NCI-H2171 (cell line): ENCODE data around the gene CTXN1.
"Not testable (repeated sequence)": the region's sequence is repeated elsewhere in the genome, so short reads cannot be mapped to it uniquely, and the experiment has no call there.

Experiments
- DNase-seq: peaks from one replicate; lab custom pipeline; 2025; lab: John Stamatoyannopoulos, UW

CTXN1 gene

DNA sequence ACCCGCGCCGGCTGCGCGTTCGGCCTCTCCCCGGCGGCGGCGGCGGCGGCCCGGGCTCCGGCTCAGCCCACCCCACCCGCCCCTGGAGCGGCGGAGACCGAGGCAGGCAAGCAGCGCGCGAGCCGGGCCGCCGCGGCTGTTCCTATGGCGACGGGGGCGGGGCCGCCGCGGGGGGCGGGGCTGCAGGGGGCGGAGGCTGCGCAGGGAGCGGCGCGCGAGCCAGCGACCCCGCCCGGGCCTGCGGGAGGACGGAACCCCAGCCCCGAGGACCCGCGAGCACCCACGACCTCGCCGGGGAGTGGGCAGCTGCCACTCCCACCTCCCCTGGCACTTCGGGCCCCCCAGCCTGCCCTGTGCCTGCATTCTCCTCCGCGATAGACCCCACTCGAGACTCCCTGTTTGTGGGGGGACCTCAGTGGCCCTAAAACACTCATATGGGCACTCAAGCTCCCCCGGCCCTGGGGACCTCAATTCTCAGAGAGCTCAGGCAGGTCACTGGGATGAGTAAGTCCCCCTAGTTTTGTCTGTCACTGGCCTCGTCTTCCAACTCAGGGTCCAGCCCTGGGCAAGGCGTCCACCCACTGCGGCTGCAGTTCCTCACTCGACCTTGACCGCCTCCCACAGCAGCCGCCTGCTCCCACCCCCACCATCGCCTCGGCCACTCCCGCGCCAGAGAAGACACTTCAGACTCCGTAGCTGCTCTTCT is at the start of gene CTXN1:
TSS of gene CTXN1 (minus strand) at position 115 of the 706 bp plus-strand sequence. CDS start 597 bp downstream, outside the sequence.
- peak; percentile 54 for DNase-seq

GRCh38 chr19:7975037-7975436 is 49.1 kb upstream of the CTXN1 start:
- no peak for DNase-seq

GRCh38 chr19:7973883-7974282 is 47.9 kb upstream of the CTXN1 start:
- DNase-seq = no peak

DNA sequence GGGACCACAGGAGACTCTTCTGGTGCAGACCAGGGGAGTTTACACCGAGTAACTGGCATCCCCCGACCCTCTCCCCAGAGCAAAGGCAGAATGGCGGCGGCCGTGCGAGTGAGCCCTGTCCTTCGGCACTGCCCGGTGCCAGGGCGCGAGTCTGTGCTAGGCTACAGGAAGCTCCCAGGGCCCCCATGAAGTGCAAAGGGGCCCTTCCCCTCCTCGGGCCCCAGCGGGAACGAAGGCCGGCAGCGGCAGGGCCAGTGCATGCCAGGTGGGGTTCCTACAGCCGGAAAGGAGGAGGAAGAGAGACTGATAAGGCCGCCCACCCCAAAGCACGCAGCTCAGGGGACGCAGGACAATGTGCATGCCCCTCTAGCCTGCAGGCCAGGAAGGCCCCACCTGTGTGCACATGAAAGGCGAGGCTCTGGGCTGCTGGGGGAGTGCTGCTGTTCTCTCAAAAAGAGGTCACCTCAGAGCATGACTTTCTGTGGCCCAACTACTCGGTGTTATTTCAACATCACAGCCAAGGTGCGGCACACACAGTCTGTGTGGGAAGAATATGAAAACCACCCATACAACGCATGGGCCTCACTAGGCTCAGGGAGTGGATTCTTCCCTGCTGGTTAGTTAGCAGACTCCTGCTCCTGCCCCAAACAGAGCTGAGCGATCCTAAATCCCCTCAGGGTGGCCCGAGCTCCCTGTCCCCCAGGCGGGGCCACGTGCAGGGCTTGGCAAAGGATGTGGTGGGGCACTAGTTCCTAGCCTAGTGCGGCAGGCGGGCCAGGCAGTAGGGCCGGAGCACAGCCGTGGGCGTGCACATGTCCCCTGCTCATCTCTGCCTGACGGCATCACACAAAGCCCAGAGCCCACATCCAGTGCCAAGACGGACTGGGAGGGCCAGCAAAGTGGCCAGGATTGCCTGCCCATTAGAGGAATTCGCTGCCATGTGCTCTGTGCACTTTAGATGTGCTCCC is 45.9 kb upstream of the CTXN1 start:
- no peak for DNase-seq

- DNase-seq = peak; percentile 51
Measured at GRCh38 chr19:7970716-7971448, 44.9 kb upstream of the CTXN1 start.

- DNase-seq = no peak
Measured at GRCh38 chr19:7969555-7969939, 43.6 kb upstream of the CTXN1 start.

DNA sequence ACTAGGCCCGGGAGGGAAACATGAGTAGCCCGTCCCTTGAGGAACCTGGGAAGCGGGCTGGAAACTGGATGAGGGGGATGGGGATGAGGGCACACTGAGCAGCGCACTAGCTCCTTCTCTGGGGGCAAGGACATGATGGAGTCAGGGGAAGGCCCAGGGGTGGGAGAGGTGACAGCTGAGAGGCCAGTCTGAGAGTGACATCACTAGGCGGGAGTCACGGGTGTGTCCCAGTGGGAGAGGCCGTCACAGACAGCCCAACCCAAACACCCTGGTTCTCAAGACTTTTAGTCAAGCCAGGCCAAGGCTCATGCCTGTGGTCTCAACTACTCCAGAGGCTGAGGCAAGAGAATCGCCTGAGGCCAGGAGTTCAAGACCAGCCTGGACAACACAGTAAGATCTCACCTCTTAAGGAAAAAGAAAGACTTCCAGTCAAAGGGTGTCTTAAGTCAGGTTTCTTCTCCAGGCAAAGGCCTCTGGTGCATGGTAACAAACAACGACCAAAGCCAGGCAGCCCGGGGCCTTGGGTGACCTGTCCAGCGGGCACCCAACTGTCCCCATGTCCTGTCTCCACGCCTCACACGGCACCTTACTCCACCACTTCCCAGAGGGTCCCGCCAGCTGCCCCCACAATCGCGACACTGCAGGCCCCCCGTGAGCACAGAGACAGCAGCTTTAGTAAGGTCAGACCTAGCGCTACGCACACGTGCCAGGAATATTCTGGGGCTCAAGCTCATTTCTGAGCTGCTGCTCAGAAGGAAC is 43.0 kb upstream of the CTXN1 start:
- DNase-seq = no peak

DNA sequence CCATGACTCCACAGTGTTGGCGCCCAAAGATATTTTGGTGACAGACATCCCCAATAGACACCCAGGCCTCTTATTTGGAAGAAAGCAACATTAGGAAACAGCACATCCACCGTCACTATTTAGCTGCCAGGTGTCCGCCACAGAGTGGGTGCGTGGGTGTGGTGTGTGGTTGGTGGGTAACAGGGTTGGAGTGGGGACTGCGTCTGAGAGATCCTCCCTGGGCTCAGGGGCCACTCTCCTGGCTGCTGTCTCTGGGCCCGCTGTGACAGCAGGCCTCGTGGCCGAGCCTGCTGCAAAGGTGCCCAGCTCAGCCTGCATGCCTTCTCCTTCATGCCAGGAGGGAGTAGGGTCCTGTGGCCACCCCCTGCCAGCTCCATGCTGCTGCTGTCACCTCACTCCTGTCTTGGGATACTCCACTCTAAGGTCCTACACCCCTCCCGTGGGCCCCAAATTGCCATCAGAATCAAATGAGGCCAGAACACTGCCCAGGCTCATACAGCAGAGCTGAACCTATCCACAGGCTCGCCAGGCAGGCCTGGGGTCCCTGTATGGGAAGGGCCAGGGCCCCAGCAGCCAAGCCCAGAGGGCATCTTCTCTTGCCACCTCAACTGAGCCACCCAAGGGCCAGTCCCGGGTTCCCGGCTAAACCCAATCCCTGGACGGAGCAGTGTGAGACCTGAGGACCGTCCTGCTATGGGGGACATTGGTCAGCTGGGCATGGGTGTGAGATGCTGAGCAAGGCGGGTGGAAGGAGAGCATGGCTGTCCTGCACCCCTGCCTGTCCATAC is 42.3 kb upstream of the CTXN1 start:
- no peak for DNase-seq

DNA sequence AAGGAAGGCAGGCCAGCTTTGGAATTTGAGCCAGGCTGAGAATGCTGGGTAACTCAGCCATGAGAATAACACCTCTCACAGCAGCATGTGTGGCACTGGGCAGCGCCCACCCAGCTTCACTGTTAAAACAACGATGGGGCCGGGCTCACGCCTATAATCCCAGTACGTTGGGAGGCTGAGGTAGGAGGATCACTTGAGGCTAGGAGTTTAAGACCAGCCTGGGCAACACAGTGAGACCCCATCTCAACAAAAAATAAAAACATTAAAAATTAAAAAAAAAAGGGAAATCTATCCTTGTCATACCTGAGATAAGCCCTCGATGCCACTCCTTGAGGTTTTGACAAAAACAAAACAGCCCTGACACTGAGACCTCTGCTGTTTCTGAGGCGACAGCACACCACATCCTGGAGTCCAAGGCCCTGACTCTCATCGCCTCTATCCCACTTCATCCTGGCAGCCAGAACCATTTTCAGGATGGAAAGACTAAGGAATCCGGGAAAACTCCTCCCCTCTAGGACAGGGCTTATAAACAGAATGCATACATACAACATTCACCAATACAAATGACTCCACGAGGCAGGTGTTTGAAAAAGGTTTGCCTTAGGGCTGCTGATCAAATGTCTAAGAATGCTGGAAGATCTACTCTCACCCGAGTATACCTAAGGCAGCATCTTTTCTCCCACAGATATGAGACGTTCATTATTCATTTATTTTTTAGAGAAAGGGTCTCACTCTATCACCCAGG is 40.2 kb upstream of the CTXN1 start:
- DNase-seq = no peak

- no peak for DNase-seq
Measured at GRCh38 chr19:7965259-7965841, 39.4 kb upstream of the CTXN1 start.

GRCh38 chr19:7963566-7963965 is 37.6 kb upstream of the CTXN1 start:
- no peak for DNase-seq

- DNase-seq = no peak
Measured at GRCh38 chr19:7962644-7963268, 36.8 kb upstream of the CTXN1 start.

DNA sequence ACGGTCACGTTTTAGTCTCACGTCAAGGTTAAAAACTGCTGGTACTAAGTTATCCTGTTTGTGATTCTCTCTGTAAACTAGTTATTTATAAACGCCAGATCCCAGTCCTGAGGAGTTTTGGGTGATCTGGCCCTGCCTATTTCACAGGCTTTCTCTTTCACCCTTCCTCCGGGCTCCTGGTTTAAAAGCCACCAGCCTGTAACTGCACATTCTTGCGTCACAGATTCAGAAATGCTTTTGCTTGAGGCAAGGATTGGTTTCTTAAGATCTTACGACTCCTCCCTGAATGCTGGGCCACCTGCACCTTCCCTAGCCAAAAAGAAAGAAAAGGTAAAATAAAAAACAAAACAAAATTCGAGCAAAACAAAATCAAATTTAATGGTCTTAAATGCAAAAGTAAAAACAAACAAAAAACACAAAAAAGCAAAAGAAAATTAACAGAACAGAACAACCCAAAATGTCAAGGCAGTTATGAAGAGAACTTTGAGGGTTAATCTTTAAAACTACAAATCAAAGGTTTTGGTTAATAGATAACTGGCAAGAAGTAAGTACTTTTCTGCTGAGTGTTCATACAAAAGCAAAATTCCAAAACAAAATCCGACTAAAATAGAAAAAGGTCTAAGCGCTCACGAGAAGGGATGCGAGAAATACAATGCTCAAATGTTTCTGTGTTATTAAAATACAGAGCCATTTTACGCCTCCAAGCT is 36.1 kb upstream of the CTXN1 start:
- DNase-seq = no peak

DNA sequence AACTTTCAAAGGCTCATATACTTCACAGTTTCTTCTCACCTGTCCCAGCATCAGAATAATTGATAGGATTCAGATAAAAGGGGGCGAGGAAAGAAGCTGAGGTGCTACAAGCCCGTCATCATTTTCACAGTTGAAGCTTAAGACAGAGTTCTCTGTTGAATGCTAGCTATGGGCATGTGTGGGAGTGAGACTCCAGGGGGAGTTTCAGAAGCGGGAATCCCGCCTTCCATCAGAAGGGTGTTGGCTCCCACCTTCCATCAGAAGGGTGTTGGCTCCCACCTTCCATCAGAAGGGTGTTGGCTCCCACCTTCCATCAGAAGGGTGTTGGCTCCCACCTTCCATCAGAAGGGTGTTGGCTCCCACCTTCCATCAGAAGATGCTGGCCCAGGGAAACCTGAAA is 35.1 kb upstream of the CTXN1 start:
- not testable (repeated sequence) for DNase-seq

DNA sequence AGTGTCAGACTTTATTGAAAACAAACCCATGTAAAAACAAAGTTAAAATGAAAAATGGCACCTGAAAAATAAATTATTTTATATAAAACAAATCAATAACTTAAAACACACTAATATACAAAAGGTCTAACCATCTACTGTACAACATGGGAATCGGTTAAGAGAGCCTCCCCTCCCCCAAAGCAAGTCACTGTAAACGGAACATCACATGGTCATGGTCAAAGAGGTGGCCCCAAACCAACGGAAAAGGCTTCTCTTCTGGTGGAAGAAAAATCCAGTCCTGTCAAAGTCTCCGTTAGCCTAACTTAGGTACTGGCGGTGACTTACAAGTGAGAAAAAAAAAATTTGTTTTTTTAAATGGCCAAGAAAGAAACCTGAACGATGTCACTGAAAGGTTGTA is 33.3 kb upstream of the CTXN1 start:
- DNase-seq = no peak

GRCh38 chr19:7955696-7956095 is 29.8 kb upstream of the CTXN1 start:
- no peak for DNase-seq

DNA sequence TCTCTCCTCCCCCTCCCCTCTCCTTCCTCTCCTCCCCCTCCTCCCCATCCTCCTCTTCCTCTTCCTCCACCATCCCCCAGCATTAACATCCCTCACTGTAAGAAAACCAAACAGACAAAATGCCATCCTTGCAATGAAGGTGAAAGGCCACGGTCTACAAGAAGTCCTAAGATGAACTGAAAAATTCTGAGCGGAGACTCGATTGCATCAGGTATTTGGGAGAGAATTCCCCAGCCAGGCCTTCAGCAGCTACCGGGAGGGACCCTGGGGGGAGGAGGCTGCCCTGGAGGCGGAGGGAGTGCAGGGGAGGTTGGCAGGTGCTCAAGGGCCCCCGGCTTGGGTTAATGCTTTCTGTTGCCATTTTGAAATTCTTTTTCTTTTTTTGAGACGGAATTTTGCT is 27.6 kb upstream of the CTXN1 start:
- DNase-seq = no peak

DNA sequence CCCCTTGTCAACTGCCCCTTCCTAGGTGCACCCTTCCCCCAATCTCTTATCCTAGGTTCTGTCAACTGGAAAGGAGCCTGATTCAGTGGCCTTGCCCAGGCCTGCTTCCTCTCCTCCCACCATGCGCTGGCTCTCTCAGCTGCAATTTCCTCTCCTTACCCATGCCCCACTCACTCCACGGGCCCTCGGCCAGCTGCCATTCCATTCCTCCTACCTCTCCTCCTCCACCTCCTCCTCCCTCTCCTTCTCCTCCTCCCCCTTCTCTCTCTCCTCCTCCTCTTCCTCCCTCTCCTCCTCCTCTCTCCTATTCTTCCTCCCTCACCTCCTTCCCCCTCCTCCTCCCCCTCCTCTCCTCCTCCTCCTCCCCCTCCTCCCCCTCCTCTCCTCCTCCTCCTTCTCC is 27.1 kb upstream of the CTXN1 start:
- DNase-seq = no peak

DNA sequence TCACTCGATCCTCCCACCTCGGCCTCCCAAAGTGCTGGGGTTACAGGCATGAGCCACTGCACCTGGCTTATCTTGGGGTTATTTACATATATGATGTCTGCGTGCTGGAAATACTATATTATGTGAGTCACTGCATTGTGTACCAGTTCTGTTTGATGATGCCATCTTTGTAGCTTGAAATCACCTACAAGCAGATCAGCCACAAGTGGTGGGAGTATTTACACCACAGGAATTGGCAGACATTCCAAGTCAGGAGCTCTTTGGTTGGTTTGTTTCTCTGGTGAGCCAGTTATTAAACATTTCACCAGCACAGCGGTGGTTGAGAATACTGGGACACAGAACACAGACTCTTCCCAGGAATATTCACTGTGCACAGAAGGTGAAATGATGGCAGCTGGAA is 22.0 kb upstream of the CTXN1 start:
- DNase-seq = no peak
